HepG2 (cell line): ENCODE measurements around the gene ANTXR1. TPM values are rescaled to one million over a fixed set of nuclear protein-coding genes. Genes with fewer than 3 reads are reported as not detected.

ENCODE experiments used
- BRCA1 ChIP-seq: sonication (generic); formaldehyde crosslinking; IDR thresholded peaks from 2 replicates; pipeline ENCODE4 v1.4.0; 2020; ENCODE audit warnings: missing genetic modification reagents
- DNMT1 ChIP-seq: sonication (generic); formaldehyde crosslinking; IDR thresholded peaks from 2 replicates; pipeline ENCODE4 v1.5.1; 2020; ENCODE audit warnings: mild to moderate bottlenecking, missing genetic modification reagents
- HNF4G ChIP-seq, 2 experiments: sonication (generic) in 1 of 2; formaldehyde crosslinking in 1 of 2; IDR thresholded peaks; 2 replicates each; pipeline versions ENCODE4 v1.4.0 to v1.6.1; 2011 to 2020; ENCODE audit warnings: borderline replicate concordance in 2 of 2, low read depth in 2 of 2, mild to moderate bottlenecking in 2 of 2, low read length in 1 of 2, missing genetic modification reagents in 1 of 2, moderate library complexity in 1 of 2
- JDP2 ChIP-seq: sonication (generic); formaldehyde crosslinking; IDR thresholded peaks from 2 replicates; pipeline ENCODE4 v1.8.1; 2022; ENCODE audit warnings: missing genetic modification reagents, borderline replicate concordance
- STAT5B ChIP-seq: sonication (generic); formaldehyde crosslinking; IDR thresholded peaks from 2 replicates; pipeline ENCODE4 v1.4.0; 2020; ENCODE audit warnings: missing genetic modification reagents
- ZBTB3 ChIP-seq: sonication (generic); formaldehyde crosslinking; IDR thresholded peaks from 2 replicates; pipeline ENCODE4 v1.4.0; 2020; ENCODE audit warnings: low read depth, mild to moderate bottlenecking, moderate library complexity, missing genetic modification reagents, borderline replicate concordance
- ZFP90 ChIP-seq: sonication (generic); formaldehyde crosslinking; IDR thresholded peaks from 2 replicates; pipeline ENCODE4 v1.8.0; 2022; ENCODE audit warnings: missing genetic modification reagents, mild to moderate bottlenecking, inconsistent platforms, borderline replicate concordance
- ZMAT3 ChIP-seq: sonication (generic); formaldehyde crosslinking; conservative IDR thresholded peaks from 2 replicates; pipeline ENCODE4 v1.7.0; 2021; ENCODE audit warnings: missing genetic modification reagents
- ZNF230 ChIP-seq: sonication (generic); formaldehyde crosslinking; IDR thresholded peaks from 2 replicates; pipeline ENCODE4 v1.4.0; 2020; ENCODE audit warnings: mild to moderate bottlenecking, missing genetic modification reagents
- ZNF24 ChIP-seq: fragments of 450-650 bp; IDR thresholded peaks from 2 replicates; pipeline ENCODE4 v1.6.1; 2017; ENCODE audit warnings: antibody characterized with exemption, mild to moderate bottlenecking
- ZNF292 ChIP-seq: sonication (generic); formaldehyde crosslinking; IDR thresholded peaks from 2 replicates; pipeline ENCODE4 v1.8.1; 2022; ENCODE audit warnings: mild to moderate bottlenecking, low read depth, missing genetic modification reagents, borderline replicate concordance
- ZNF431 ChIP-seq: sonication (generic); formaldehyde crosslinking; IDR thresholded peaks from 2 replicates; pipeline ENCODE4 v1.9.0; 2022; ENCODE audit warnings: missing genetic modification reagents, low read depth, mild to moderate bottlenecking, borderline replicate concordance
- ZNF710 ChIP-seq: sonication (generic); formaldehyde crosslinking; IDR thresholded peaks from 2 replicates; pipeline ENCODE4 v1.5.0; 2020; ENCODE audit warnings: mild to moderate bottlenecking, missing genetic modification reagents, borderline replicate concordance
- ZNF776 ChIP-seq: sonication (generic); formaldehyde crosslinking; IDR thresholded peaks from 2 replicates; pipeline ENCODE4 v1.4.0; 2020; ENCODE audit warnings: mild to moderate bottlenecking, missing genetic modification reagents
- ZNF777 ChIP-seq: sonication (generic); formaldehyde crosslinking; IDR thresholded peaks from 2 replicates; pipeline ENCODE4 v1.4.0; 2020; ENCODE audit warnings: missing genetic modification reagents
- polyA plus RNA-seq, 8 experiments: library from polyadenylated mRNA; depleted of rRNA in 3 of 8; stranded (reverse) in 7 of 8; unstranded in 1 of 8; fragments of >200 nt; fragmentation: Illumina TruSeq in 4 of 8; extraction: Trizol in 4 of 8; gene quantifications; 2 replicates each; pipeline versions ENCODE4 v1.2.1 to v1.2.3, GENCODE V29; 2011 to 2016; ENCODE audit warnings: low read depth in 4 of 8, missing spikeins in 1 of 8, mixed read lengths in 1 of 8; ENCODE audit not compliant: insufficient read depth in 1 of 8
- total RNA-seq, 5 experiments: library from RNA; depleted of rRNA; stranded (reverse); fragments of >200 nt; fragmentation: Illumina TruSeq; extraction: Trizol; gene quantifications; 2 replicates each; pipeline ENCODE4 v1.2.3, GENCODE V29; 2016; ENCODE audit warnings: low read depth in 1 of 5
- TF ChIP-seq, protein P1 (sequence below): IDR thresholded peaks from 2 replicates; pipeline ENCODE4 v1.6.1; 2016; ENCODE audit warnings: missing compliant biosample characterization, missing genetic modification reagents, borderline replicate concordance
- TF ChIP-seq, protein P2 (sequence below): IDR thresholded peaks from 2 replicates; pipeline ENCODE4 v1.6.1; 2016; ENCODE audit warnings: missing compliant biosample characterization, missing genetic modification reagents, borderline replicate concordance
- TF ChIP-seq, protein P3 (sequence below): sonication (generic); formaldehyde crosslinking; IDR thresholded peaks from 2 replicates; pipeline ENCODE4 v1.4.0; 2020; ENCODE audit warnings: mild to moderate bottlenecking, missing genetic modification reagents
- TF ChIP-seq, protein P4 (sequence below): sonication (generic); formaldehyde crosslinking; IDR thresholded peaks from 2 replicates; pipeline ENCODE4 v1.8.1; 2023; ENCODE audit warnings: mild to moderate bottlenecking, missing genetic modification reagents

ANTXR1 gene
- total and polyA plus RNA-seq, 2 of the 13 experiments (the other 11 are each of a cell fraction or from before 2014, with no cell fraction given) = 4.5 to 12.7 TPM

DNA sequence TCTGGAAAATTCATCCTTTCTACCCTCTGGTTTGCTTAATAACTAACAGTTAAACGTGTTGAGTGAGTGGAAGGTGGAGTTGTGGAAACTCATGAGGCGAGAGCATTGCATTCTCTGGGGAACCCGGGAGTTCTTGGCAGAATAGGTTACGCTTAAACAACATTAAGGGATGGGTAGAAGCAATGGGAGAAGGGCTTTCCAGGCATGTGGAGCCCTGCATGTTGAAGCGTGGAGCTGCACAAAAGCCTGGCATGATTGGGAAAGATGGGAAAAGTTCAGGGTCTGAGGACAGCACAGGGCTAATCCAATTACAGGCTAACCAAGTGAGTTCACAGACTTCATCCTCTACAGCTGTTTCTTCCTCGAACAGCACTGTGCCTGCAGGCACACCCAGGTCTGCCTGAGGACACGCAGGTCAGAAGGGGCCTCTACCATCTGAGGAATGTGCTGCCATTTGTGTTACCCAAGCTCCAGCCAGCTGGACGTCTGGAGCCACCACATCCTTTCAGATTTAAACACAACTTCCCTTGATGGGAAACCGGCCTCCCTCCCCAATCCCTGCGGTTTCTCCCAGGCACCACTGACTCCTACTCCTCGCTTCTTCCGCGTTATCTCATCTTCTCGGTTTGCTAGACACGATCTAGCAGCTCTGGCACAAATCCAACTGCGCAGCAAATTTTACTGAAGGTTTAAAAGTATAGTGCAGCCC lies 164.2 kb downstream of the ANTXR1 start (continued):
- TF ChIP-seq, protein P1, sequence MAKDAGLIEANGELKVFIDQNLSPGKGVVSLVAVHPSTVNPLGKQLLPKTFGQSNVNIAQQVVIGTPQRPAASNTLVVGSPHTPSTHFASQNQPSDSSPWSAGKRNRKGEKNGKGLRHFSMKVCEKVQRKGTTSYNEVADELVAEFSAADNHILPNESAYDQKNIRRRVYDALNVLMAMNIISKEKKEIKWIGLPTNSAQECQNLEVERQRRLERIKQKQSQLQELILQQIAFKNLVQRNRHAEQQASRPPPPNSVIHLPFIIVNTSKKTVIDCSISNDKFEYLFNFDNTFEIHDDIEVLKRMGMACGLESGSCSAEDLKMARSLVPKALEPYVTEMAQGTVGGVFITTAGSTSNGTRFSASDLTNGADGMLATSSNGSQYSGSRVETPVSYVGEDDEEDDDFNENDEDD (CRISPR knock-in tag) = peak; percentile 62; the same call in 1 of the 2 replicates
- TF ChIP-seq ZNF24 (no peak), ZNF230 (CRISPR knock-in tag) (no peak), STAT5B (no peak), ZNF431 (CRISPR knock-in tag) (0 out of 2 replicates have a peak, but pooled peaks have one; percentile 31), ZNF777 (CRISPR knock-in tag) (no peak), JDP2 (CRISPR knock-in tag) (no peak), HNF4G (IDR thresholded peaks at IDR 0.05; ENCODE audit: borderline replicate concordance, low read depth, low read length) (peak; percentile 49; the same call in 1 of the 2 replicates), HNF4G (CRISPR knock-in tag; IDR thresholded peaks at IDR 0.05; ENCODE audit: borderline replicate concordance, low read depth) (0 out of 2 replicates have a peak, but pooled peaks have one; percentile 9), ZFP90 (no peak), BRCA1 (CRISPR knock-in tag) (no peak), ZNF292 (peak; percentile 96), DNMT1 (CRISPR knock-in tag) (no peak), ZNF710 (CRISPR knock-in tag) (no peak), ZNF776 (0 out of 2 replicates have a peak, but pooled peaks have one; percentile 13), ZMAT3 (CRISPR knock-in tag) (peak; percentile 50), ZBTB3 (no peak)
- TF ChIP-seq, protein P2, sequence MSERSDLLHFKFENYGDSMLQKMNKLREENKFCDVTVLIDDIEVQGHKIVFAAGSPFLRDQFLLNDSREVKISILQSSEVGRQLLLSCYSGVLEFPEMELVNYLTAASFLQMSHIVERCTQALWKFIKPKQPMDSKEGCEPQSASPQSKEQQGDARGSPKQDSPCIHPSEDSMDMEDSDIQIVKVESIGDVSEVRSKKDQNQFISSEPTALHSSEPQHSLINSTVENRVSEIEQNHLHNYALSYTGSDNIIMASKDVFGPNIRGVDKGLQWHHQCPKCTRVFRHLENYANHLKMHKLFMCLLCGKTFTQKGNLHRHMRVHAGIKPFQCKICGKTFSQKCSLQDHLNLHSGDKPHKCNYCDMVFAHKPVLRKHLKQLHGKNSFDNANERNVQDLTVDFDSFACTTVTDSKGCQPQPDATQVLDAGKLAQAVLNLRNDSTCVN (CRISPR knock-in tag) = 0 out of 2 replicates have a peak, but pooled peaks have one; percentile 23
- TF ChIP-seq, protein P3, sequence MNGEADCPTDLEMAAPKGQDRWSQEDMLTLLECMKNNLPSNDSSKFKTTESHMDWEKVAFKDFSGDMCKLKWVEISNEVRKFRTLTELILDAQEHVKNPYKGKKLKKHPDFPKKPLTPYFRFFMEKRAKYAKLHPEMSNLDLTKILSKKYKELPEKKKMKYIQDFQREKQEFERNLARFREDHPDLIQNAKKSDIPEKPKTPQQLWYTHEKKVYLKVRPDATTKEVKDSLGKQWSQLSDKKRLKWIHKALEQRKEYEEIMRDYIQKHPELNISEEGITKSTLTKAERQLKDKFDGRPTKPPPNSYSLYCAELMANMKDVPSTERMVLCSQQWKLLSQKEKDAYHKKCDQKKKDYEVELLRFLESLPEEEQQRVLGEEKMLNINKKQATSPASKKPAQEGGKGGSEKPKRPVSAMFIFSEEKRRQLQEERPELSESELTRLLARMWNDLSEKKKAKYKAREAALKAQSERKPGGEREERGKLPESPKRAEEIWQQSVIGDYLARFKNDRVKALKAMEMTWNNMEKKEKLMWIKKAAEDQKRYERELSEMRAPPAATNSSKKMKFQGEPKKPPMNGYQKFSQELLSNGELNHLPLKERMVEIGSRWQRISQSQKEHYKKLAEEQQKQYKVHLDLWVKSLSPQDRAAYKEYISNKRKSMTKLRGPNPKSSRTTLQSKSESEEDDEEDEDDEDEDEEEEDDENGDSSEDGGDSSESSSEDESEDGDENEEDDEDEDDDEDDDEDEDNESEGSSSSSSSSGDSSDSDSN (CRISPR knock-in tag) = no peak
- TF ChIP-seq, protein P4, sequence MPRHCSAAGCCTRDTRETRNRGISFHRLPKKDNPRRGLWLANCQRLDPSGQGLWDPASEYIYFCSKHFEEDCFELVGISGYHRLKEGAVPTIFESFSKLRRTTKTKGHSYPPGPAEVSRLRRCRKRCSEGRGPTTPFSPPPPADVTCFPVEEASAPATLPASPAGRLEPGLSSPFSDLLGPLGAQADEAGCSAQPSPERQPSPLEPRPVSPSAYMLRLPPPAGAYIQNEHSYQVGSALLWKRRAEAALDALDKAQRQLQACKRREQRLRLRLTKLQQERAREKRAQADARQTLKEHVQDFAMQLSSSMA (CRISPR knock-in tag) = no peak
